ENCODE data around the gene SNX1.
"Not testable (repeated sequence)": the region's sequence is repeated elsewhere in the genome, so short reads cannot be mapped to it uniquely, and the experiment has no call there.

SNX1 gene

GRCh38 chr15:64099379-64099778 is 3.6 kb downstream of the SNX1 start:
- H3K27ac Mint-ChIP-seq: no peak overlapping the region
- H3K9me3 Mint-ChIP-seq: no peaks in the 10 kb centered on the region
- no peak overlapping the region for H3K4me3 Mint-ChIP-seq
- peaks cover 69% of the 10 kb centered on the region for H3K4me1 Mint-ChIP-seq
- no peaks in the 10 kb centered on the region for H3K27me3 Mint-ChIP-seq
- peaks cover 6% of the 10 kb centered on the region for H3K36me3 Mint-ChIP-seq

GRCh38 chr15:64100958-64101357 is 5.2 kb downstream of the SNX1 start:
- Mint-ChIP-seq H3K4me3 (no peak overlapping the region), H3K9me3 (no peaks in the 10 kb centered on the region), H3K27me3 (no peaks in the 10 kb centered on the region), H3K27ac (no peak overlapping the region), H3K4me1 (peaks cover 66% of the 10 kb centered on the region), H3K36me3 (peaks cover 6% of the 10 kb centered on the region)

GRCh38 chr15:64102497-64102896 is 6.7 kb downstream of the SNX1 start:
- Mint-ChIP-seq H3K36me3 (peaks cover 6% of the 10 kb centered on the region), H3K9me3 (no peaks in the 10 kb centered on the region), H3K27me3 (no peaks in the 10 kb centered on the region), H3K4me1 (peaks cover 70% of the 10 kb centered on the region), H3K4me3 (no peak overlapping the region), H3K27ac (peak overlapping the region; percentile 71)

- Mint-ChIP-seq H3K4me1 (peaks cover 70% of the 10 kb centered on the region), H3K36me3 (peaks cover 4% of the 10 kb centered on the region), H3K9me3 (no peaks in the 10 kb centered on the region), H3K27ac (no peak overlapping the region), H3K4me3 (no peak overlapping the region), H3K27me3 (no peaks in the 10 kb centered on the region)
These were observed 9.4 kb downstream of the SNX1 start for GRCh38 chr15:64105113-64105704.

GRCh38 chr15:64107337-64107736 is 11.6 kb downstream of the SNX1 start:
- Mint-ChIP-seq H3K4me1 (peaks cover 72% of the 10 kb centered on the region), H3K36me3 (peaks cover 3% of the 10 kb centered on the region), H3K27me3 (no peaks in the 10 kb centered on the region), H3K27ac (peak overlapping the region; percentile 8), H3K9me3 (no peaks in the 10 kb centered on the region), H3K4me3 (no peak overlapping the region)

- not testable (repeated sequence) for H3K4me3 Mint-ChIP-seq, H3K9me3 Mint-ChIP-seq, H3K27me3 Mint-ChIP-seq
- H3K36me3 Mint-ChIP-seq: peaks cover 12% of the 10 kb centered on the region
- peak overlapping the region; percentile 79 for H3K27ac Mint-ChIP-seq
- H3K4me1 Mint-ChIP-seq: peaks cover 62% of the 10 kb centered on the region
These were observed 14.4 kb downstream of the SNX1 start for GRCh38 chr15:64110108-64110701.

- H3K27me3 Mint-ChIP-seq: no peaks in the 10 kb centered on the region
- H3K4me1 Mint-ChIP-seq: peaks cover 56% of the 10 kb centered on the region
- H3K9me3 Mint-ChIP-seq: no peaks in the 10 kb centered on the region
- peaks cover 12% of the 10 kb centered on the region for H3K36me3 Mint-ChIP-seq
- peak overlapping the region; percentile 79 for H3K27ac Mint-ChIP-seq
- H3K4me3 Mint-ChIP-seq: no peak overlapping the region
These were observed 15.3 kb downstream of the SNX1 start for GRCh38 chr15:64110950-64111678.

- H3K4me1 Mint-ChIP-seq: peaks cover 51% of the 10 kb centered on the region
- H3K27me3 Mint-ChIP-seq: no peaks in the 10 kb centered on the region
- no peak overlapping the region for H3K27ac Mint-ChIP-seq
- H3K4me3 Mint-ChIP-seq: no peak overlapping the region
- H3K36me3 Mint-ChIP-seq: peaks cover 12% of the 10 kb centered on the region
- H3K9me3 Mint-ChIP-seq: no peaks in the 10 kb centered on the region
These were observed 15.9 kb downstream of the SNX1 start for GRCh38 chr15:64111679-64112050.

- no peak overlapping the region for H3K27ac Mint-ChIP-seq
- peaks cover 12% of the 10 kb centered on the region for H3K36me3 Mint-ChIP-seq
- peaks cover 45% of the 10 kb centered on the region for H3K4me1 Mint-ChIP-seq
- no peaks in the 10 kb centered on the region for H3K27me3 Mint-ChIP-seq
- H3K9me3 Mint-ChIP-seq: no peaks in the 10 kb centered on the region
- no peak overlapping the region for H3K4me3 Mint-ChIP-seq
These were observed 16.4 kb downstream of the SNX1 start for GRCh38 chr15:64112073-64112772.

- Mint-ChIP-seq H3K4me3 (no peak overlapping the region), H3K36me3 (peaks cover 12% of the 10 kb centered on the region), H3K9me3 (no peaks in the 10 kb centered on the region), H3K27me3 (no peaks in the 10 kb centered on the region), H3K4me1 (peaks cover 41% of the 10 kb centered on the region), H3K27ac (no peak overlapping the region)
These were observed 17.1 kb downstream of the SNX1 start for GRCh38 chr15:64112904-64113303.

- H3K4me3 Mint-ChIP-seq: no peak overlapping the region
- no peaks in the 10 kb centered on the region for H3K27me3 Mint-ChIP-seq
- H3K27ac Mint-ChIP-seq: no peak overlapping the region
- peaks cover 18% of the 10 kb centered on the region for H3K36me3 Mint-ChIP-seq
- H3K4me1 Mint-ChIP-seq: peaks cover 4% of the 10 kb centered on the region
- H3K9me3 Mint-ChIP-seq: no peaks in the 10 kb centered on the region
These were observed 22.1 kb downstream of the SNX1 start for GRCh38 chr15:64117759-64118487.

GRCh38 chr15:64120322-64120721 is 24.5 kb downstream of the SNX1 start:
- not testable (repeated sequence) for H3K4me1 Mint-ChIP-seq, H3K27ac Mint-ChIP-seq, H3K36me3 Mint-ChIP-seq

GRCh38 chr15:64121614-64122013 is 25.8 kb downstream of the SNX1 start:
- Mint-ChIP-seq H3K9me3 (no peaks in the 10 kb centered on the region), H3K27me3 (no peaks in the 10 kb centered on the region), H3K36me3 (peaks cover 13% of the 10 kb centered on the region)

More at GRCh38 chr15:64120322-64120721, 24.5 kb downstream of the SNX1 start:
- not testable (repeated sequence) for H3K4me3 Mint-ChIP-seq, H3K27me3 Mint-ChIP-seq, H3K9me3 Mint-ChIP-seq

GRCh38 chr15:64122444-64122843 is 26.7 kb downstream of the SNX1 start:
- no peak overlapping the region for H3K27ac Mint-ChIP-seq
- peaks cover 13% of the 10 kb centered on the region for H3K36me3 Mint-ChIP-seq
- H3K27me3 Mint-ChIP-seq: no peaks in the 10 kb centered on the region
- no peaks in the 10 kb centered on the region for H3K9me3 Mint-ChIP-seq
- no peaks in the 10 kb centered on the region for H3K4me1 Mint-ChIP-seq
- H3K4me3 Mint-ChIP-seq: no peak overlapping the region

More at GRCh38 chr15:64121614-64122013, 25.8 kb downstream of the SNX1 start:
- Mint-ChIP-seq H3K4me1 (no peaks in the 10 kb centered on the region), H3K27ac (no peak overlapping the region), H3K4me3 (no peak overlapping the region)

GRCh38 chr15:64122936-64123351 is 27.2 kb downstream of the SNX1 start:
- no peaks in the 10 kb centered on the region for H3K9me3 Mint-ChIP-seq
- no peaks in the 10 kb centered on the region for H3K27me3 Mint-ChIP-seq
- H3K27ac Mint-ChIP-seq: no peak overlapping the region
- H3K4me1 Mint-ChIP-seq: no peaks in the 10 kb centered on the region
- H3K4me3 Mint-ChIP-seq: no peak overlapping the region
- H3K36me3 Mint-ChIP-seq: peaks cover 16% of the 10 kb centered on the region

Measured in activated naive CD4-positive, alpha-beta T cell treated with anti-CD3 and anti-CD28 coated beads, Interleukin-2, amount 50 U/mL, for 24 hours (primary cell).